Erythroblast (primary cell): ENCODE results near the gene WEE2.
"Not testable (repeated sequence)": the region's sequence is repeated elsewhere in the genome, so short reads cannot be mapped to it uniquely, and the experiment has no call there.

Experiments used
- GATA1 ChIP-seq: IDR thresholded peaks from 2 replicates; pipeline ENCODE4 v1.6.1; 2011; ENCODE audit warnings: low read depth, mild to moderate bottlenecking, control low read depth, low read length, moderate library complexity
- POLR2A ChIP-seq: IDR thresholded peaks from 2 replicates; pipeline ENCODE4 v1.6.1; 2011; ENCODE audit warnings: mild to moderate bottlenecking, low read length

GRCh38 chr7:141751904-141752303, 43.8 kb downstream of the WEE2 start:
- not testable (repeated sequence) for TF ChIP-seq GATA1, POLR2A
